SK-N-MC (cell line): ENCODE results near the gene STX10.

ENCODE experiments used
- DNase-seq: peaks from one replicate; pipeline ENCODE4 v3.0.0-alpha.2; 2011; ENCODE audit warnings: low read depth, low spot score
- H3K27ac ChIP-seq: fragments of 200-600 bp; sonication (generic); 2 replicates; pipeline ENCODE4 v1.5.1; 2016; ENCODE audit warnings: mixed run types
- H3K36me3 ChIP-seq: fragments of 200-600 bp; sonication (generic); 2 replicates; pipeline ENCODE4 v1.6.1; 2017; ENCODE audit warnings: antibody characterized with exemption, low read length, mixed read lengths; ENCODE audit not compliant: insufficient read depth
- H3K4me3 ChIP-seq: fragments of 200-600 bp; sonication (generic); 2 replicates; pipeline ENCODE4 v1.5.1; 2016
- H3K9ac ChIP-seq: fragments of 200-600 bp; sonication (generic); 2 replicates; pipeline ENCODE4 v1.8.0; 2017; ENCODE audit warnings: mixed run types, mixed read lengths; ENCODE audit not compliant: insufficient read length
- H3K9me3 ChIP-seq: fragments of 200-600 bp; sonication (generic); 2 replicates; pipeline ENCODE4 v1.6.1; 2017; ENCODE audit warnings: low read depth, mild to moderate bottlenecking, antibody characterized with exemption, low read length, moderate library complexity, mixed read lengths
- EZH2 ChIP-seq: fragments of 200-600 bp; sonication (generic); IDR thresholded peaks from one replicate; pipeline ENCODE4 v1.6.1; 2017; ENCODE audit warnings: antibody characterized with exemption
- FOXP2 ChIP-seq: optimal IDR thresholded peaks from 2 replicates; pipeline ENCODE3; 2011; ENCODE audit warnings: mild to moderate bottlenecking, moderate library complexity; ENCODE audit not compliant: insufficient read depth; ENCODE audit errors: extremely low read length, control extremely low read depth
- POLR2AphosphoS5 ChIP-seq: IDR thresholded peaks from 2 replicates; pipeline ENCODE4 v1.6.1; 2012; ENCODE audit warnings: mild to moderate bottlenecking, low read depth, low read length, borderline replicate concordance

The STX10 gene

DNA sequence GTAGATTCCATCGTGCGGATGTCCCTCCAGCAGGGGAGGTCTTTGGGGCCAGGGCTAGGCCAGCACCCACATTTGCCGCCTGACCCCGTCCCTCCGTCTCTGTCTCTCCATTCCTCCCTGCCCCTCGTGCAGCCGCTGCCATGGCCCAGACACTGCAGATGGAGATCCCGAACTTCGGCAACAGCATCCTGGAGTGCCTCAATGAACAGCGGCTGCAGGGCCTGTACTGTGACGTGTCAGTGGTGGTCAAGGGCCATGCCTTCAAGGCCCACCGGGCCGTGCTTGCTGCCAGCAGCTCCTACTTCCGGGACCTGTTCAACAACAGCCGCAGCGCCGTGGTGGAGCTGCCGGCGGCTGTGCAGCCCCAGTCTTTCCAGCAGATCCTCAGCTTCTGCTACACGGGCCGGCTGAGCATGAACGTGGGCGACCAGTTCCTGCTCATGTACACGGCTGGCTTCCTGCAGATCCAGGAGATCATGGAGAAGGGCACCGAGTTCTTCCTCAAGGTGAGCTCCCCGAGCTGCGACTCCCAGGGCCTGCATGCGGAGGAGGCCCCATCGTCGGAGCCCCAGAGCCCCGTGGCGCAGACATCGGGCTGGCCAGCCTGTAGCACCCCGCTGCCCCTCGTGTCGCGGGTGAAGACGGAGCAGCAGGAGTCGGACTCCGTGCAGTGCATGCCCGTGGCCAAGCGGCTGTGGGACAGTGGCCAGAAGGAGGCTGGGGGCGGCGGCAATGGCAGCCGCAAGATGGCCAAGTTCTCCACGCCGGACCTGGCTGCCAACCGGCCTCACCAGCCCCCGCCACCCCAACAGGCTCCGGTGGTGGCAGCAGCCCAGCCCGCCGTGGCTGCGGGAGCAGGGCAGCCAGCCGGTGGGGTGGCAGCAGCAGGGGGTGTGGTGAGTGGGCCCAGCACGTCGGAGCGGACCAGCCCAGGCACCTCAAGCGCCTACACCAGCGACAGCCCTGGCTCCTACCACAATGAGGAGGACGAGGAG lies 14.8 kb downstream of the STX10 start:
- Histone ChIP-seq H3K9ac (no peak overlapping the region), H3K27ac (no peak overlapping the region), H3K36me3 (peaks cover 36% of the 10 kb centered on the region; the same call in 1 of the 2 replicates), H3K9me3 (no peaks in the 10 kb centered on the region), H3K4me3 (no peak overlapping the region)
- TF ChIP-seq FOXP2 = no peak
- TF ChIP-seq EZH2 = no peak
- no peak for TF ChIP-seq POLR2AphosphoS5
- DNase-seq = no peak

DNA sequence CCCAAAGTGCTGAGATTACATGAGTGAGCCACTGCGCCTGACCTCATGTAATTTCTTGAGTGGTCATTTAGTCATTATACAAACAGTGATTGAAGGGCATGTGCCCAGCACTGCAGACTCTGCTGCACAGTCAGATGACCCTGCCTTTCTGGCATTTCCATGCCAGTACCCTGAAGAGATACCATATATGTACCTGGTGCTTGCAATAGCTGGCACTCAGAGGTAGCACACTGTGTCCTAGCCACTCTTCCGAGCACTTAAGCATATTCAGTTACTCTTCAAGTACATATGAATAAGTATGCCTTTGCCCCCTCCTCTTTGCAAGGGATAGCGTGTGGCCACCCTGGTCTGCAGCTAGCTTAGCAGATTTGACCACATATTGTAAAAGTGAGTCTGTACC lies 15.5 kb downstream of the STX10 start:
- TF ChIP-seq EZH2 (no peak), FOXP2 (no peak), POLR2AphosphoS5 (no peak)
- no peak overlapping the region for H3K9ac ChIP-seq
- peaks cover 36% of the 10 kb centered on the region; the same call in 1 of the 2 replicates for H3K36me3 ChIP-seq
- DNase-seq = no peak
- H3K4me3 ChIP-seq = no peak overlapping the region
- no peak overlapping the region for H3K27ac ChIP-seq
- H3K9me3 ChIP-seq = no peaks in the 10 kb centered on the region

DNA sequence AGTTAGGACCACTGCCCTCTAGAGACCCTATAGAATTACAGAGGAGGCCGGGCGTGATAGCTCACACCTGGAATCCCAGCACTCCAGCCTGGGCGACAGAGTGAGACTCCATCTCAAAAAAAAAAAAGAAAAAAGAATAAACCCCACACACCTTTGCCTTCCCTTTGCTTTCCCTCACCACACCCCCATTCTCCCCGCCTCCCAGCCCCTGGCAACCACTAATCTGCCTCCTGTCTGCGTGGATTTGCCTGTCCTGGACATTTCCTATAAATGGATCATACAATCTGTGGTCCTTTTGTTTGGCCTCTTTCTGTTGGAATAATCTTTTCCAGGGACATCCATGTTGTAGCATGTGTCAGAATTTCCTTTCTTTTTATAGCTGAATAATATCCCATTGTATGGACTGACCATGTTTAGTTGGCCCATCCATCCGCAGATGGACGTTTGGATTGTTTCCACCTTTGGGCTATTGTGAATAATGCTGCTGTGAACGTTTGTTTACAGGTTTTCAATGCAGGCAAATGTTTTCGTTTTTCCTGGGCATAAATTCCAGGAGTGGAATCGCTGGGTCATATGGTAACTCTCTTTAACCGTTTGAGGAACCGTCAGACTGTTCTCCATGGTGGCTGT lies 16.8 kb downstream of the STX10 start:
- DNase-seq = no peak
- TF ChIP-seq EZH2 (no peak), POLR2AphosphoS5 (no peak), FOXP2 (no peak)
- H3K36me3 ChIP-seq = peaks cover 31% of the 10 kb centered on the region; the same call in 1 of the 2 replicates
- H3K9me3 ChIP-seq = no peaks in the 10 kb centered on the region
- H3K27ac ChIP-seq = 0 out of 2 replicates have a peak overlapping the region, but pooled peaks have one; percentile 13
- H3K4me3 ChIP-seq = no peak overlapping the region
- H3K9ac ChIP-seq = no peak overlapping the region

GRCh38 chr19:13132471-13133180 lies 17.5 kb downstream of the STX10 start:
- H3K9me3 ChIP-seq = no peaks in the 10 kb centered on the region
- H3K4me3 ChIP-seq = no peak overlapping the region
- H3K36me3 ChIP-seq = peaks cover 23% of the 10 kb centered on the region; the same call in 1 of the 2 replicates
- TF ChIP-seq FOXP2 (no peak), POLR2AphosphoS5 (no peak), EZH2 (no peak)
- no peak for DNase-seq
- H3K27ac ChIP-seq = 0 out of 2 replicates have a peak overlapping the region, but pooled peaks have one; percentile 35
- H3K9ac ChIP-seq = no peak overlapping the region

GRCh38 chr19:13130886-13131490 lies 19.2 kb downstream of the STX10 start:
- peaks cover 17% of the 10 kb centered on the region; the same call in 1 of the 2 replicates for H3K36me3 ChIP-seq
- no peak overlapping the region for H3K27ac ChIP-seq
- TF ChIP-seq FOXP2 (no peak), EZH2 (no peak), POLR2AphosphoS5 (no peak)
- DNase-seq = no peak
- H3K9me3 ChIP-seq = no peaks in the 10 kb centered on the region
- H3K4me3 ChIP-seq = no peak overlapping the region
- no peak overlapping the region for H3K9ac ChIP-seq

- Histone ChIP-seq H3K27ac (no peak overlapping the region), H3K9me3 (no peaks in the 10 kb centered on the region), H3K36me3 (peaks cover 6% of the 10 kb centered on the region; the same call in 1 of the 2 replicates), H3K4me3 (no peak overlapping the region), H3K9ac (no peak overlapping the region)
- no peak for DNase-seq
- no peak for TF ChIP-seq EZH2
- no peak for TF ChIP-seq POLR2AphosphoS5
- TF ChIP-seq FOXP2 = no peak
Observed at GRCh38 chr19:13129384-13129783, 20.8 kb downstream of the STX10 start.

- Histone ChIP-seq H3K9me3 (no peaks in the 10 kb centered on the region), H3K9ac (no peak overlapping the region), H3K4me3 (no peak overlapping the region), H3K36me3 (peaks cover 6% of the 10 kb centered on the region; the same call in 1 of the 2 replicates), H3K27ac (no peak overlapping the region)
- no peak for TF ChIP-seq POLR2AphosphoS5
- TF ChIP-seq EZH2 = no peak
- TF ChIP-seq FOXP2 = no peak
- no peak for DNase-seq
Observed at GRCh38 chr19:13128583-13128982, 21.6 kb downstream of the STX10 start.
